SK-N-SH treated with all-trans-retinoic acid at 6 μM for 48 hours (cell line): Measurements from ENCODE around the gene TUT7.

Source experiments
- CSDC2 ChIP-seq: fragments of 250-450 bp; sonication (Bioruptor Pico); IDR thresholded peaks from 2 replicates; pipeline ENCODE4 v1.5.0; 2020; ENCODE audit warnings: mild to moderate bottlenecking, moderate library complexity
- PATZ1 ChIP-seq: fragments of 250-450 bp; sonication (Bioruptor Pico); IDR thresholded peaks from 2 replicates; pipeline ENCODE4 v1.8.0; 2020; ENCODE audit warnings: mild to moderate bottlenecking, moderate library complexity, borderline replicate concordance
- ZFP3 ChIP-seq: fragments of 250-450 bp; sonication (Bioruptor Pico); IDR thresholded peaks from 2 replicates; pipeline ENCODE4 v1.5.0; 2020; ENCODE audit warnings: mild to moderate bottlenecking, moderate library complexity
- ZNF565 ChIP-seq: fragments of 450-650 bp; formaldehyde crosslinking; conservative IDR thresholded peaks from 2 replicates; pipeline ENCODE4 v1.5.0; 2020; ENCODE audit warnings: low read depth, mild to moderate bottlenecking, moderate library complexity

DNA sequence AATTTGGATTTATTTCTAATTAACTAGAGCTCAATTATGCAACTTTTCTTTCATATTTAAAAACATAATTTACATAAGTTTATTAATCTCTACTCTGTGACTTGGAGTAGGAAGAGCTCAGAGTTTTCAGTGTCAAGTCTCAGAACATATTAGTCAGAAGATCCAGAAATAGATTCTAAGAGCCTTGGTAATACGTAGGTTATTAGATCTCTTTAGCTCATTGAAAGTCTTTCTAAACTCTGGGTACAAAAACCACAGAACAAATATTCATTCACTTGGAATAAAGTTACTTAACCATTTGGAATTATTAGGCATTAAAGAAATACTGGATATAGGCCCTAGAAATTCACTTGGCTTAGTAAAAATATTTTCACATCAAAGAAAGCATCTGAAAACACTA is 45.5 kb downstream of the TUT7 start:
- no peak for TF ChIP-seq ZFP3 (CRISPR knock-in tag)
- no peak for TF ChIP-seq CSDC2 (CRISPR knock-in tag)
- no peak for TF ChIP-seq PATZ1
- TF ChIP-seq ZNF565 (CRISPR knock-in tag), result no peak
